Central memory CD4-positive, alpha-beta T cell (primary cell): ENCODE data around the gene PTPN2.

Experiments
- DNase-seq: peaks from one replicate; pipeline ENCODE4 v3.0.0; 2022

The PTPN2 gene

GRCh38 chr18:12857215-12857905, 26.7 kb downstream of the PTPN2 start:
- no peak for DNase-seq

GRCh38 chr18:12855916-12856315, 28.1 kb downstream of the PTPN2 start:
- DNase-seq, result no peak

GRCh38 chr18:12852566-12853315, 31.3 kb downstream of the PTPN2 start:
- no peak for DNase-seq

- DNase-seq, result no peak
Measured at GRCh38 chr18:12851716-12852115, 32.3 kb downstream of the PTPN2 start.

- DNase-seq, result no peak
Measured at GRCh38 chr18:12849548-12849947, 34.5 kb downstream of the PTPN2 start.

- DNase-seq, result no peak
Measured at GRCh38 chr18:12848405-12848804, 35.6 kb downstream of the PTPN2 start.

GRCh38 chr18:12844391-12844790, 39.6 kb downstream of the PTPN2 start:
- DNase-seq, result no peak

GRCh38 chr18:12843420-12844350, 40.4 kb downstream of the PTPN2 start:
- no peak for DNase-seq

GRCh38 chr18:12842459-12843380, 41.3 kb downstream of the PTPN2 start:
- DNase-seq, result no peak

GRCh38 chr18:12841070-12841469, 43.0 kb downstream of the PTPN2 start:
- DNase-seq, result no peak

GRCh38 chr18:12840382-12840781, 43.7 kb downstream of the PTPN2 start:
- DNase-seq, result peak; percentile 9

- peak; percentile 49 for DNase-seq
Measured at GRCh38 chr18:12839526-12840196, 44.4 kb downstream of the PTPN2 start.

- peak; percentile 31 for DNase-seq
Measured at GRCh38 chr18:12839057-12839525, 44.9 kb downstream of the PTPN2 start.

GRCh38 chr18:12838178-12838634, 45.8 kb downstream of the PTPN2 start:
- DNase-seq, result no peak

- DNase-seq, result no peak
Measured at GRCh38 chr18:12837747-12838146, 46.3 kb downstream of the PTPN2 start.

GRCh38 chr18:12836551-12836950, 47.5 kb downstream of the PTPN2 start:
- DNase-seq, result no peak

GRCh38 chr18:12828116-12829051, 55.7 kb downstream of the PTPN2 start:
- no peak for DNase-seq

GRCh38 chr18:12827588-12827987, 56.4 kb downstream of the PTPN2 start:
- no peak for DNase-seq

GRCh38 chr18:12825230-12825629, 58.8 kb downstream of the PTPN2 start:
- DNase-seq, result no peak

- DNase-seq, result no peak
Measured at GRCh38 chr18:12823892-12824291, 60.1 kb downstream of the PTPN2 start.
